Measurements from ENCODE around the gene R3HCC1L.

- TF ChIP-seq CTCF (conservative IDR thresholded peaks at IDR 0.05; ENCODE audit: low read depth, low read length): no peak
- TF ChIP-seq EZH2 (IDR thresholded peaks at IDR 0.05; ENCODE audit: borderline replicate concordance, low read depth, low read length, poor library complexity, severe bottlenecking): no peak
Measured at GRCh38 chr10:98224996-98225395, 90.5 kb downstream of the R3HCC1L start.

All from A673 (cell line).